ENCODE measurements around the gene EIF4G3. TPM values are rescaled to one million over a fixed set of nuclear protein-coding genes. Genes with fewer than 3 reads are reported as not detected.
"Not testable (repeated sequence)": the region's sequence is repeated elsewhere in the genome, so short reads cannot be mapped to it uniquely, and the experiment has no call there.

The EIF4G3 gene
- total and polyA plus RNA-seq, 2 donors (not counting 3 experiments of a cell fraction or from before 2014, with no cell fraction given), result 40.7 to 78.5 TPM

GRCh38 chr1:21058035-21058793 is 118.5 kb downstream of the EIF4G3 start:
- TF ChIP-seq MYC (IDR thresholded peaks at IDR 0.05; ENCODE audit: low read depth, low read length) (no peak), EZH2 (IDR thresholded peaks at IDR 0.05; ENCODE audit: borderline replicate concordance, low read depth, low read length, severe bottlenecking) (no peak), JUN (IDR thresholded peaks at IDR 0.05; ENCODE audit: borderline replicate concordance, insufficient read depth, insufficient read length, low read depth) (no peak)
- FAIRE-seq (no peak), DNase-seq (ENCODE audit: low read depth, low spot score) (no peak)
- dilution Hi-C loops (cut with MboI; ENCODE audit: extremely low pct_ligation_motif_present, low sequenced_read_pairs) (no loop called here), intact Hi-C loops (cut with micrococcal nuclease) (no loop called here)
- POLR2A ChIA-PET, result no interaction called here
- Histone ChIP-seq H3K9me3 (replicated peaks; ENCODE audit: control insufficient read depth, insufficient read depth, low read length) (no peaks in the 10 kb centered on the region), H3K9me1 (replicated peaks; ENCODE audit: control insufficient read depth, extremely low read depth, insufficient read depth, low read length) (no peaks in the 10 kb centered on the region), H3K79me2 (ENCODE audit: control insufficient read depth, insufficient read depth, low read length) (peaks cover 10% of the 10 kb centered on the region), H3K4me1 (ENCODE audit: control insufficient read depth, extremely low read depth, insufficient read depth, low read length) (no peaks in the 10 kb centered on the region), H2AFZ (ENCODE audit: low read depth, low read length) (no peak overlapping the region), H4K20me1 (replicated peaks; ENCODE audit: control insufficient read depth, extremely low read depth, insufficient read depth, low read length) (no peaks in the 10 kb centered on the region), H3K27ac (ENCODE audit: insufficient read depth, low read depth, low read length) (no peak overlapping the region), H3K9ac (replicated peaks; ENCODE audit: extremely low read depth, insufficient read depth, low read length) (no peak overlapping the region), H3K36me3 (ENCODE audit: control insufficient read depth in 2 of 2, extremely low read depth in 1 of 2, insufficient read depth in 2 of 2, low read length in 2 of 2) (no peaks in the 10 kb centered on the region), H3K4me3 (replicated peaks in 1 of 3; ENCODE audit: insufficient read depth in 1 of 3, low read depth in 1 of 3, low read length in 3 of 3) (no peak overlapping the region), H3K27me3 (ENCODE audit: control insufficient read depth in 2 of 2, insufficient read depth in 2 of 2, low read length in 2 of 2) (no peaks in the 10 kb centered on the region), H3K4me2 (ENCODE audit: insufficient read depth, low read length) (no peak overlapping the region)
- CTCF ChIA-PET, result interaction anchor here (0.8 to 1.6 kb wide), 2 partner anchors 14 to 21 kb away, joined by 3 read pairs; no protein-coding TSS in a partner anchor
- BruUV-seq (replicated peaks), result no TSS peak

GRCh38 chr1:21053189-21053928 is 123.3 kb downstream of the EIF4G3 start:
- H4K20me1 ChIP-seq (replicated peaks; ENCODE audit: control insufficient read depth, extremely low read depth, insufficient read depth, low read length); H3K27ac ChIP-seq (ENCODE audit: insufficient read depth, low read depth, low read length); H3K4me2 ChIP-seq (ENCODE audit: insufficient read depth, low read length); FAIRE-seq; H2AFZ ChIP-seq (ENCODE audit: low read depth, low read length); H3K27me3 ChIP-seq (ENCODE audit: control insufficient read depth in 2 of 2, insufficient read depth in 2 of 2, low read length in 2 of 2); BruUV-seq (replicated peaks); POLR2A ChIA-PET; DNase-seq (ENCODE audit: low read depth, low spot score); H3K9me3 ChIP-seq (replicated peaks; ENCODE audit: control insufficient read depth, insufficient read depth, low read length); H3K4me3 ChIP-seq (replicated peaks in 1 of 3; ENCODE audit: insufficient read depth in 1 of 3, low read depth in 1 of 3, low read length in 3 of 3); H3K4me1 ChIP-seq (ENCODE audit: control insufficient read depth, extremely low read depth, insufficient read depth, low read length); H3K9me1 ChIP-seq (replicated peaks; ENCODE audit: control insufficient read depth, extremely low read depth, insufficient read depth, low read length); H3K9ac ChIP-seq (replicated peaks; ENCODE audit: extremely low read depth, insufficient read depth, low read length); CTCF ChIA-PET; H3K36me3 ChIP-seq (ENCODE audit: control insufficient read depth in 2 of 2, extremely low read depth in 1 of 2, insufficient read depth in 2 of 2, low read length in 2 of 2); intact Hi-C loops (cut with micrococcal nuclease); dilution Hi-C loops (cut with MboI; ENCODE audit: extremely low pct_ligation_motif_present, low sequenced_read_pairs): not testable (repeated sequence)
- H3K79me2 ChIP-seq (ENCODE audit: control insufficient read depth, insufficient read depth, low read length), result peaks cover 12% of the 10 kb centered on the region

Data from endothelial cell of umbilical vein (primary cell).